Thyroid gland (tissue), 4 donors: ENCODE data around the gene CDCA4. TPM values are rescaled to one million over a fixed set of nuclear protein-coding genes. Genes with fewer than 3 reads are reported as not detected.

Experiments
- DNase-seq, 2 donors: peaks; one replicate each; pipeline ENCODE4 v3.0.0-alpha.2; 2019
- H3K27ac ChIP-seq, 3 donors: fragments of 200-600 bp; sonication (generic); 1 replicate in 2 of 3; 2 replicates in 1 of 3; pipeline ENCODE4 v1.5.1; 2016 to 2019; ENCODE audit warnings: mild to moderate bottlenecking in 1 of 3, moderate library complexity in 1 of 3
- H3K27me3 ChIP-seq: fragments of 200-600 bp; sonication (generic); one replicate; pipeline ENCODE4 v1.5.1; 2019
- H3K36me3 ChIP-seq, 2 donors: fragments of 200-600 bp; sonication (generic); one replicate each; pipeline ENCODE4 v1.5.1; 2016 to 2019
- H3K4me1 ChIP-seq, 2 donors: fragments of 200-600 bp; sonication (generic); one replicate each; pipeline ENCODE4 v1.5.1; 2017 to 2019
- H3K4me3 ChIP-seq, 3 donors: fragments of 200-600 bp; sonication (generic); replicated peaks in 1 of 3; 1 replicate in 2 of 3; 2 replicates in 1 of 3; pipeline ENCODE4 v1.5.1; 2016; ENCODE audit warnings: mild to moderate bottlenecking in 1 of 3
- H3K9me3 ChIP-seq: fragments of 200-600 bp; sonication (generic); one replicate; pipeline ENCODE4 v1.5.1; 2017
- CTCF ChIP-seq, 6 experiments: fragments of 200-600 bp in 3 of 6; fragments of 450-650 bp in 3 of 6; sonication (generic) in 3 of 6; IDR thresholded peaks; one replicate each; pipeline ENCODE4 v1.5.1; 2016 to 2019; ENCODE audit warnings: antibody characterized with exemption in 6 of 6, mild to moderate bottlenecking in 2 of 6, inconsistent platforms in 1 of 6, moderate library complexity in 1 of 6
- POLR2A ChIP-seq, 2 donors: fragments of 450-650 bp; IDR thresholded peaks; one replicate each; pipeline ENCODE4 v1.6.1; 2017; ENCODE audit warnings: antibody characterized with exemption in 2 of 2, mild to moderate bottlenecking in 2 of 2, moderate library complexity in 1 of 2
- WGBS, 2 donors: methylation state at CpG; one replicate each; pipeline ENCODE4 v1.1.5; 2017; 5-methylcytosine and 5-hydroxymethylcytosine counted together
- intact Hi-C: fragments of 100-400 bp; cut with DNase I; formaldehyde crosslinking; loops from one replicate; pipeline ENCODE4 v1.15.1; 2023
- total RNA-seq, 4 donors: library from RNA; depleted of rRNA; stranded (reverse); fragments of >200 nt; gene quantifications; one replicate each; pipeline ENCODE4 v1.2.3, GENCODE V29; 2016

The CDCA4 gene
- total RNA-seq, 4 donors from 2014 or later: 5.8 to 8.1 (median 7.3) TPM

GRCh38 chr14:105058521-105059034 lies 37.7 kb upstream of the CDCA4 start:
- 88 to 96% methylated on average over 12 to 13 of the region's 14 CpGs for WGBS, 2 donors

GRCh38 chr14:105056303-105056831 lies 35.5 kb upstream of the CDCA4 start:
- Histone ChIP-seq H3K4me3 (no peak overlapping the region), H3K9me3 (no peaks in the 10 kb centered on the region), H3K4me1 (peaks cover 27 to 30% of the 10 kb centered on the region in 2 donors), H3K36me3 (no peaks in the 10 kb centered on the region), H3K27me3 (no peaks in the 10 kb centered on the region), H3K27ac (no peak overlapping the region)
- DNase-seq: no peak
- intact Hi-C loops: no loop called here
- WGBS, 2 donors: 78 to 80% methylated on average over 17 to 22 of the region's 22 CpGs
- no peak for TF ChIP-seq POLR2A (IDR thresholded peaks at IDR 0.05)
- TF ChIP-seq CTCF (IDR thresholded peaks at IDR 0.05): no peak

More at GRCh38 chr14:105058521-105059034, 37.7 kb upstream of the CDCA4 start:
- Histone ChIP-seq H3K27me3 (no peaks in the 10 kb centered on the region), H3K27ac (peak overlapping the region; percentile 52 to 87 (median 86)), H3K9me3 (no peaks in the 10 kb centered on the region), H3K4me1 (peaks cover 32 to 40% of the 10 kb centered on the region in 2 donors), H3K36me3 (no peaks in the 10 kb centered on the region), H3K4me3 (no peak overlapping the region)
- no peak for DNase-seq
- TF ChIP-seq CTCF (IDR thresholded peaks at IDR 0.05): no peak
- TF ChIP-seq POLR2A (IDR thresholded peaks at IDR 0.05): no peak
- intact Hi-C loops: no loop called here

GRCh38 chr14:105055736-105056302 lies 34.9 kb upstream of the CDCA4 start:
- intact Hi-C loops: no loop called here
- DNase-seq: no peak
- peaks cover 22 to 25% of the 10 kb centered on the region in 2 donors for H3K4me1 ChIP-seq

GRCh38 chr14:105055334-105055733 lies 34.5 kb upstream of the CDCA4 start:
- intact Hi-C loops: no loop called here
- no peak for DNase-seq
- Histone ChIP-seq H3K36me3 (no peaks in the 10 kb centered on the region), H3K4me1 (peaks cover 18 to 25% of the 10 kb centered on the region in 2 donors), H3K27me3 (no peaks in the 10 kb centered on the region), H3K4me3 (no peak overlapping the region), H3K9me3 (no peaks in the 10 kb centered on the region), H3K27ac (no peak overlapping the region)
- TF ChIP-seq CTCF (IDR thresholded peaks at IDR 0.05) (no peak), POLR2A (IDR thresholded peaks at IDR 0.05) (no peak)
- WGBS, 2 donors: 73 to 83% methylated on average over 15 of the region's 15 CpGs

More at GRCh38 chr14:105055736-105056302, 34.9 kb upstream of the CDCA4 start:
- no peak overlapping the region for H3K4me3 ChIP-seq
- 80 to 85% methylated on average over 33 of the region's 33 CpGs for WGBS, 2 donors
- no peaks in the 10 kb centered on the region for H3K36me3 ChIP-seq
- no peaks in the 10 kb centered on the region for H3K27me3 ChIP-seq
- no peak overlapping the region for H3K27ac ChIP-seq
- no peak for TF ChIP-seq POLR2A (IDR thresholded peaks at IDR 0.05)
- no peak for TF ChIP-seq CTCF (IDR thresholded peaks at IDR 0.05)
- H3K9me3 ChIP-seq: no peaks in the 10 kb centered on the region

GRCh38 chr14:105053996-105054395 lies 33.1 kb upstream of the CDCA4 start:
- TF ChIP-seq CTCF (IDR thresholded peaks at IDR 0.05): no peak
- no peak for TF ChIP-seq POLR2A (IDR thresholded peaks at IDR 0.05)
- intact Hi-C loops: no loop called here

More at GRCh38 chr14:105053996-105054395, 33.1 kb upstream of the CDCA4 start:
- H3K4me1 ChIP-seq: peaks cover 5 to 14% of the 10 kb centered on the region in 2 donors
- DNase-seq: no peak
- no peak overlapping the region for H3K4me3 ChIP-seq
- H3K27ac ChIP-seq: no peak overlapping the region
- no peaks in the 10 kb centered on the region for H3K9me3 ChIP-seq
- WGBS, 2 donors: 93 to 95% methylated on average over 12 to 15 of the region's 15 CpGs
- no peaks in the 10 kb centered on the region for H3K36me3 ChIP-seq
- H3K27me3 ChIP-seq: no peaks in the 10 kb centered on the region
